Upper lobe of right lung (tissue), 1 donor: ENCODE measurements around the gene COX7B2. TPM values are rescaled to one million over a fixed set of nuclear protein-coding genes. Genes with fewer than 3 reads are reported as not detected.

Experiments used
- ATAC-seq: fragments of 200-7000 bp; cut with Tn5 transposase; one replicate; pipeline ENCODE4 v1.9.1; 2020; ENCODE audit warnings: mild to moderate bottlenecking, moderate library complexity
- DNase-seq: peaks from one replicate; pipeline ENCODE4 v3.0.0-alpha.2; 2020
- H3K27ac ChIP-seq: fragments of 200-600 bp; one replicate; pipeline ENCODE4 v1.8.0; 2022
- H3K27me3 ChIP-seq: fragments of 200-600 bp; one replicate; pipeline ENCODE4 v1.8.0; 2022; ENCODE audit warnings: mild to moderate bottlenecking
- H3K36me3 ChIP-seq: fragments of 200-600 bp; one replicate; pipeline ENCODE4 v1.8.0; 2022
- H3K4me1 ChIP-seq: fragments of 200-600 bp; one replicate; pipeline ENCODE4 v1.8.0; 2022
- H3K4me3 ChIP-seq: fragments of 200-600 bp; one replicate; pipeline ENCODE4 v1.8.0; 2022; ENCODE audit warnings: mild to moderate bottlenecking
- H3K9me3 ChIP-seq: fragments of 200-600 bp; one replicate; pipeline ENCODE4 v1.8.0; 2022
- CTCF ChIP-seq: fragments of 200-600 bp; IDR thresholded peaks from one replicate; pipeline ENCODE4 v1.8.0; 2022; ENCODE audit warnings: antibody characterized with exemption
- intact Hi-C: fragments of 100-400 bp; cut with DNase I; formaldehyde crosslinking; loops from one replicate; pipeline ENCODE4 v1.11.0; 2022
- total RNA-seq: library from RNA; stranded (reverse); fragmentation: NEBNext Ultra II Directional; extraction: Animal tissue kit (Norgen Biotek cat#: 25700); gene quantifications from one replicate; pipeline ENCODE4 v1.2.1, GENCODE V29; 2021
- donor health status: DM: no; HTN: yes; CAD: no; lungs with severe emphysema.

The COX7B2 gene
- total RNA-seq, 1 donor from 2014 or later: not detected

GRCh38 chr4:46852800-46853199, 56.2 kb downstream of the COX7B2 start:
- Histone ChIP-seq H3K9me3 (no peaks in the 10 kb centered on the region), H3K4me1 (no peaks in the 10 kb centered on the region), H3K27me3 (peaks cover 3% of the 10 kb centered on the region), H3K36me3 (no peaks in the 10 kb centered on the region), H3K27ac (no peak overlapping the region), H3K4me3 (no peak overlapping the region)
- intact Hi-C loops: no loop called here
- ATAC-seq (no peak), DNase-seq (no peak)
- no peak for TF ChIP-seq CTCF

GRCh38 chr4:46850026-46850425, 59.0 kb downstream of the COX7B2 start:
- Histone ChIP-seq H3K36me3 (no peaks in the 10 kb centered on the region), H3K27ac (no peak overlapping the region), H3K4me1 (no peaks in the 10 kb centered on the region), H3K27me3 (peaks cover under 1% of the 10 kb centered on the region), H3K4me3 (no peak overlapping the region), H3K9me3 (no peaks in the 10 kb centered on the region)
- no peak for ATAC-seq
- DNase-seq: no peak
- intact Hi-C loops: no loop called here
- no peak for TF ChIP-seq CTCF

GRCh38 chr4:46844325-46844917, 64.6 kb downstream of the COX7B2 start:
- Histone ChIP-seq H3K27me3 (no peaks in the 10 kb centered on the region), H3K27ac (no peak overlapping the region), H3K36me3 (no peaks in the 10 kb centered on the region), H3K9me3 (no peaks in the 10 kb centered on the region), H3K4me1 (no peaks in the 10 kb centered on the region), H3K4me3 (no peak overlapping the region)
- peak; percentile 59 for TF ChIP-seq CTCF
- peak; percentile 52 for ATAC-seq
- DNase-seq: no peak
- intact Hi-C loops: no loop called here

- Histone ChIP-seq H3K9me3 (no peaks in the 10 kb centered on the region), H3K27me3 (no peaks in the 10 kb centered on the region), H3K4me3 (no peak overlapping the region), H3K4me1 (no peaks in the 10 kb centered on the region), H3K27ac (no peak overlapping the region), H3K36me3 (no peaks in the 10 kb centered on the region)
- intact Hi-C loops: no loop called here
- ATAC-seq (no peak), DNase-seq (no peak)
- TF ChIP-seq CTCF: no peak
Observed at GRCh38 chr4:46839128-46839527, 69.9 kb downstream of the COX7B2 start.

- ATAC-seq: no peak
- H3K27ac ChIP-seq: no peak overlapping the region
- H3K9me3 ChIP-seq: no peaks in the 10 kb centered on the region
- H3K4me3 ChIP-seq: no peak overlapping the region
- H3K36me3 ChIP-seq: no peaks in the 10 kb centered on the region
- H3K27me3 ChIP-seq: no peaks in the 10 kb centered on the region
- intact Hi-C loops: no loop called here
- H3K4me1 ChIP-seq: no peaks in the 10 kb centered on the region
- no peak for TF ChIP-seq CTCF
- DNase-seq: no peak
Observed at GRCh38 chr4:46837639-46838038, 71.4 kb downstream of the COX7B2 start.

GRCh38 chr4:46836584-46836983, 72.5 kb downstream of the COX7B2 start:
- Histone ChIP-seq H3K36me3 (no peaks in the 10 kb centered on the region), H3K4me3 (no peak overlapping the region), H3K4me1 (no peaks in the 10 kb centered on the region), H3K9me3 (no peaks in the 10 kb centered on the region), H3K27me3 (no peaks in the 10 kb centered on the region), H3K27ac (no peak overlapping the region)
- intact Hi-C loops: no loop called here
- no peak for TF ChIP-seq CTCF
- DNase-seq (no peak), ATAC-seq (no peak)
